ENCODE results near the gene HSD11B2. TPM values are rescaled to one million over a fixed set of nuclear protein-coding genes. Genes with fewer than 3 reads are reported as not detected.

HSD11B2 gene
- total and polyA plus RNA-seq, 2 donors (not counting 1 experiment from before 2014, with no cell fraction given), result 0.15 TPM; not detected in 1

- H3K4me1 ChIP-seq (ENCODE audit: control insufficient read depth, extremely low read depth, insufficient read depth, low read length), result peaks cover 7% of the 10 kb centered on the region
- H3K27ac ChIP-seq (ENCODE audit: insufficient read depth, low read length), result no peak overlapping the region
- TF ChIP-seq CTCF (conservative IDR thresholded peaks at IDR 0.05 in 1 of 2, IDR thresholded peaks at IDR 0.05 in 1 of 2; ENCODE audit: low read depth in 1 of 2, low read length in 2 of 2), result no peak
- TF ChIP-seq EZH2 (IDR thresholded peaks at IDR 0.05; ENCODE audit: low read length, missing control alignments), result no peak
- no peaks in the 10 kb centered on the region for H3K36me3 ChIP-seq (ENCODE audit: control insufficient read depth, insufficient read depth, low read length)
- no peaks in the 10 kb centered on the region for H3K9me3 ChIP-seq (ENCODE audit: control insufficient read depth, insufficient read depth, low read depth, low read length)
- no peak overlapping the region for H2AFZ ChIP-seq (ENCODE audit: low read length)
- peaks cover 41% of the 10 kb centered on the region for H3K79me2 ChIP-seq (ENCODE audit: control insufficient read depth, insufficient read depth, low read length)
- DNase-seq (ENCODE audit: low read depth in 2 of 2), result no peak
- H3K4me3 ChIP-seq (replicated peaks in 1 of 4; ENCODE audit: control extremely low read depth in 1 of 4, insufficient read depth in 1 of 4, low read depth in 3 of 4, low read length in 4 of 4), result no peak overlapping the region
- no peak overlapping the region for H3K9ac ChIP-seq (ENCODE audit: insufficient read depth, low read length)
- H4K20me1 ChIP-seq (ENCODE audit: control insufficient read depth, extremely low read depth, insufficient read depth, low read length), result peaks cover 4% of the 10 kb centered on the region
- no peak overlapping the region for H3K4me2 ChIP-seq (ENCODE audit: extremely low read depth, insufficient read depth, low read length)
- H3K27me3 ChIP-seq (ENCODE audit: control insufficient read depth, insufficient read depth, low read length), result no peaks in the 10 kb centered on the region
These were observed 37.8 kb downstream of the HSD11B2 start for GRCh38 chr16:67468731-67469130.

- Histone ChIP-seq H3K4me2 (ENCODE audit: extremely low read depth, insufficient read depth, low read length) (no peak overlapping the region), H2AFZ (ENCODE audit: low read length) (no peak overlapping the region)
These were observed 39.4 kb downstream of the HSD11B2 start for GRCh38 chr16:67470359-67470758.

GRCh38 chr16:67471758-67472384, 41.0 kb downstream of the HSD11B2 start:
- H3K27ac ChIP-seq (ENCODE audit: insufficient read depth, low read length), result no peak overlapping the region
- no peak overlapping the region for H2AFZ ChIP-seq (ENCODE audit: low read length)
- TF ChIP-seq CTCF (conservative IDR thresholded peaks at IDR 0.05 in 1 of 2, IDR thresholded peaks at IDR 0.05 in 1 of 2; ENCODE audit: low read depth in 1 of 2, low read length in 2 of 2), result no peak
- no peaks in the 10 kb centered on the region for H3K36me3 ChIP-seq (ENCODE audit: control insufficient read depth, insufficient read depth, low read length)
- no peaks in the 10 kb centered on the region for H3K27me3 ChIP-seq (ENCODE audit: control insufficient read depth, insufficient read depth, low read length)
- H3K4me2 ChIP-seq (ENCODE audit: extremely low read depth, insufficient read depth, low read length), result no peak overlapping the region
- no peak for DNase-seq (ENCODE audit: low read depth in 2 of 2)
- H4K20me1 ChIP-seq (ENCODE audit: control insufficient read depth, extremely low read depth, insufficient read depth, low read length), result peaks cover 4% of the 10 kb centered on the region
- H3K9me3 ChIP-seq (ENCODE audit: control insufficient read depth, insufficient read depth, low read depth, low read length), result no peaks in the 10 kb centered on the region
- peaks cover 2% of the 10 kb centered on the region for H3K4me1 ChIP-seq (ENCODE audit: control insufficient read depth, extremely low read depth, insufficient read depth, low read length)
- no peak overlapping the region for H3K4me3 ChIP-seq (replicated peaks in 1 of 4; ENCODE audit: control extremely low read depth in 1 of 4, insufficient read depth in 1 of 4, low read depth in 3 of 4, low read length in 4 of 4)
- peaks cover 50% of the 10 kb centered on the region for H3K79me2 ChIP-seq (ENCODE audit: control insufficient read depth, insufficient read depth, low read length)
- H3K9ac ChIP-seq (ENCODE audit: insufficient read depth, low read length), result no peak overlapping the region

More at GRCh38 chr16:67470359-67470758, 39.4 kb downstream of the HSD11B2 start:
- H3K27ac ChIP-seq (ENCODE audit: insufficient read depth, low read length), result no peak overlapping the region
- no peak for DNase-seq (ENCODE audit: low read depth in 2 of 2)
- no peak overlapping the region for H3K4me3 ChIP-seq (replicated peaks in 1 of 4; ENCODE audit: control extremely low read depth in 1 of 4, insufficient read depth in 1 of 4, low read depth in 3 of 4, low read length in 4 of 4)
- H4K20me1 ChIP-seq (ENCODE audit: control insufficient read depth, extremely low read depth, insufficient read depth, low read length), result peaks cover 4% of the 10 kb centered on the region
- no peaks in the 10 kb centered on the region for H3K36me3 ChIP-seq (ENCODE audit: control insufficient read depth, insufficient read depth, low read length)
- TF ChIP-seq EZH2 (IDR thresholded peaks at IDR 0.05; ENCODE audit: low read length, missing control alignments) (no peak), CTCF (conservative IDR thresholded peaks at IDR 0.05 in 1 of 2, IDR thresholded peaks at IDR 0.05 in 1 of 2; ENCODE audit: low read depth in 1 of 2, low read length in 2 of 2) (no peak)
- H3K9me3 ChIP-seq (ENCODE audit: control insufficient read depth, insufficient read depth, low read depth, low read length), result no peaks in the 10 kb centered on the region
- no peaks in the 10 kb centered on the region for H3K27me3 ChIP-seq (ENCODE audit: control insufficient read depth, insufficient read depth, low read length)
- H3K4me1 ChIP-seq (ENCODE audit: control insufficient read depth, extremely low read depth, insufficient read depth, low read length), result peaks cover 6% of the 10 kb centered on the region
- H3K9ac ChIP-seq (ENCODE audit: insufficient read depth, low read length), result no peak overlapping the region
- peaks cover 44% of the 10 kb centered on the region for H3K79me2 ChIP-seq (ENCODE audit: control insufficient read depth, insufficient read depth, low read length)

Data from fibroblast of lung (primary cell).